PC-3 (cell line): ENCODE results near the gene TNC.

Source experiments
- EZH2 ChIP-seq: fragments of 300-600 bp; sonication (generic); IDR thresholded peaks from one replicate; pipeline ENCODE4 v1.6.1; 2017; ENCODE audit warnings: antibody characterized with exemption, mild to moderate bottlenecking, low read length; ENCODE audit not compliant: unreplicated experiment
- TF ChIP-seq, protein P1 (sequence below): fragments of 300-600 bp; sonication (generic); conservative IDR thresholded peaks from 2 replicates; pipeline ENCODE4 v1.5.1; 2017; ENCODE audit warnings: antibody characterized with exemption, low read depth, mild to moderate bottlenecking, low read length

DNA sequence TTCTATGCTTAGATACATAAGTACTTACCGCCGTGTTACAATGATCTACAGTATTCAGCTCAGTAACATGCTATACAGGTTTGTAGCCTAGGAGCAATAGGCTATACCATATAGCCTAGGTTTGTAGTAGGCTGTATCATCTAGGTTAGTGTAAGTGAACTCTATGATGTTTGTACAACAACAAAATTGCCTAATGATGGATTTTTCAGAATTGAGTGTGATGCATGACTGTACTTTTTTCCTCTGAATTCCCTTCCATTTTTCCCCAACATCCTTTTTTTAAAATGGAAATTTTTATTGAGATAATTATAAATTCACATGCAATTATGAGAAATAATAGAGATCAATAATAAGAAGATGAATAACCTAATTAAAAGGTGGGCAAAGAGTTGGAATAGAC lies 119.6 kb downstream of the TNC start:
- TF ChIP-seq, protein P1, sequence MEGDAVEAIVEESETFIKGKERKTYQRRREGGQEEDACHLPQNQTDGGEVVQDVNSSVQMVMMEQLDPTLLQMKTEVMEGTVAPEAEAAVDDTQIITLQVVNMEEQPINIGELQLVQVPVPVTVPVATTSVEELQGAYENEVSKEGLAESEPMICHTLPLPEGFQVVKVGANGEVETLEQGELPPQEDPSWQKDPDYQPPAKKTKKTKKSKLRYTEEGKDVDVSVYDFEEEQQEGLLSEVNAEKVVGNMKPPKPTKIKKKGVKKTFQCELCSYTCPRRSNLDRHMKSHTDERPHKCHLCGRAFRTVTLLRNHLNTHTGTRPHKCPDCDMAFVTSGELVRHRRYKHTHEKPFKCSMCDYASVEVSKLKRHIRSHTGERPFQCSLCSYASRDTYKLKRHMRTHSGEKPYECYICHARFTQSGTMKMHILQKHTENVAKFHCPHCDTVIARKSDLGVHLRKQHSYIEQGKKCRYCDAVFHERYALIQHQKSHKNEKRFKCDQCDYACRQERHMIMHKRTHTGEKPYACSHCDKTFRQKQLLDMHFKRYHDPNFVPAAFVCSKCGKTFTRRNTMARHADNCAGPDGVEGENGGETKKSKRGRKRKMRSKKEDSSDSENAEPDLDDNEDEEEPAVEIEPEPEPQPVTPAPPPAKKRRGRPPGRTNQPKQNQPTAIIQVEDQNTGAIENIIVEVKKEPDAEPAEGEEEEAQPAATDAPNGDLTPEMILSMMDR: no peak
- no peak for TF ChIP-seq EZH2
